Retinal pigment epithelial cell (primary cell): ENCODE measurements around the gene ALDH3B1.

ENCODE experiments used
- DNase-seq: peaks from one replicate; pipeline ENCODE4 v3.0.0-alpha.2; 2010; ENCODE audit warnings: low read depth
- H3K4me3 ChIP-seq: 2 replicates; pipeline ENCODE4 v1.5.1; 2011; ENCODE audit warnings: mild to moderate bottlenecking, low read length, control low read depth, moderate library complexity
- CTCF ChIP-seq: conservative IDR thresholded peaks from 2 replicates; pipeline ENCODE4 v1.5.1; 2011; ENCODE audit warnings: low read depth, low read length, control low read depth, inconsistent platforms

Gene ALDH3B1

GRCh38 chr11:68057807-68058206, 47.7 kb downstream of the ALDH3B1 start:
- no peak for DNase-seq
- no peak for TF ChIP-seq CTCF
- H3K4me3 ChIP-seq: no peak overlapping the region

GRCh38 chr11:68061508-68061907, 51.4 kb downstream of the ALDH3B1 start:
- no peak overlapping the region for H3K4me3 ChIP-seq
- no peak for DNase-seq
- TF ChIP-seq CTCF: no peak

- DNase-seq: no peak
- no peak for TF ChIP-seq CTCF
- no peak overlapping the region for H3K4me3 ChIP-seq
These were observed 54.8 kb downstream of the ALDH3B1 start for GRCh38 chr11:68064926-68065325.

- H3K4me3 ChIP-seq: no peak overlapping the region
- no peak for TF ChIP-seq CTCF
These were observed 55.7 kb downstream of the ALDH3B1 start for GRCh38 chr11:68065841-68066240.

GRCh38 chr11:68066742-68067141, 56.6 kb downstream of the ALDH3B1 start:
- TF ChIP-seq CTCF: no peak
- H3K4me3 ChIP-seq: no peak overlapping the region
- DNase-seq: no peak

More at GRCh38 chr11:68065841-68066240, 55.7 kb downstream of the ALDH3B1 start:
- DNase-seq: no peak

GRCh38 chr11:68067991-68068390, 57.9 kb downstream of the ALDH3B1 start:
- H3K4me3 ChIP-seq: no peak overlapping the region
- no peak for DNase-seq
- no peak for TF ChIP-seq CTCF

- H3K4me3 ChIP-seq: no peak overlapping the region
- no peak for DNase-seq
- no peak for TF ChIP-seq CTCF
These were observed 61.3 kb downstream of the ALDH3B1 start for GRCh38 chr11:68071281-68072048.
